CD4-positive, alpha-beta memory T cell (primary cell): ENCODE data around the gene SRP14. TPM values are rescaled to one million over a fixed set of nuclear protein-coding genes. Genes with fewer than 3 reads are reported as not detected.

Experiments
- CTCF ChIA-PET: fragments of 350-600 bp; sonication (Branson Sonifier 250); formaldehyde crosslinking; loops from one replicate; lab custom pipeline; 2021; ENCODE audit warnings: inconsistent platforms; ENCODE audit not compliant: partially characterized antibody; lab: Charles Lee
- POLR2A ChIA-PET: fragments of 350-600 bp; sonication (Branson Sonifier 250); formaldehyde crosslinking; loops from one replicate; lab custom pipeline; 2021; ENCODE audit not compliant: partially characterized antibody; lab: Charles Lee
- DNase-seq, 5 donors: peaks; one replicate each; pipeline versions ENCODE4 v3.0.0 to v3.0.0-alpha.2; 2020 to 2022; ENCODE audit warnings: mixed read lengths in 1 of 5
- H3K27ac ChIP-seq: one replicate; pipeline ENCODE4 v1.7.0; 2013; ENCODE audit warnings: low read depth, low read length
- H3K27me3 ChIP-seq: 2 replicates; pipeline ENCODE4 v1.7.0; 2013; ENCODE audit warnings: mild to moderate bottlenecking, low read length, moderate library complexity; ENCODE audit not compliant: insufficient read depth
- H3K36me3 ChIP-seq: 2 replicates; pipeline ENCODE4 v1.7.0; 2013; ENCODE audit warnings: mild to moderate bottlenecking, low read length, moderate library complexity; ENCODE audit not compliant: insufficient read depth
- H3K4me1 ChIP-seq: 2 replicates; pipeline ENCODE4 v1.7.0; 2013; ENCODE audit warnings: mild to moderate bottlenecking, low read length, moderate library complexity; ENCODE audit not compliant: insufficient read depth
- H3K4me3 ChIP-seq, 2 donors: one replicate each; pipeline ENCODE4 v1.7.0; 2013; ENCODE audit warnings: low read length in 2 of 2, mild to moderate bottlenecking in 1 of 2
- H3K9me3 ChIP-seq, 2 donors: one replicate each; pipeline ENCODE4 v1.7.0; 2013; ENCODE audit warnings: low read length in 2 of 2, control low read depth in 1 of 2; ENCODE audit not compliant: control insufficient read depth in 1 of 2
- H3K27ac Mint-ChIP-seq, 7 donors: one replicate each; pipeline ENCODE4 v1.8.0; 2020 to 2021; ENCODE audit warnings: mixed read lengths in 7 of 7, mild to moderate bottlenecking in 6 of 7, inconsistent platforms in 3 of 7, moderate library complexity in 3 of 7
- H3K27me3 Mint-ChIP-seq, 2 donors: one replicate each; pipeline ENCODE4 v1.8.0; 2020 to 2021; ENCODE audit warnings: mixed read lengths in 2 of 2
- H3K36me3 Mint-ChIP-seq, 2 donors: one replicate each; pipeline ENCODE4 v1.8.0; 2020 to 2021; ENCODE audit warnings: mixed read lengths in 2 of 2, inconsistent platforms in 1 of 2, mild to moderate bottlenecking in 1 of 2
- H3K4me1 Mint-ChIP-seq, 4 donors: one replicate each; pipeline ENCODE4 v1.8.0; 2020 to 2021; ENCODE audit warnings: mixed read lengths in 4 of 4, mild to moderate bottlenecking in 1 of 4
- H3K4me3 Mint-ChIP-seq, 8 donors: one replicate each; pipeline ENCODE4 v1.8.0; 2020 to 2021; ENCODE audit warnings: mixed read lengths in 8 of 8, mild to moderate bottlenecking in 7 of 8, moderate library complexity in 6 of 8, inconsistent platforms in 3 of 8
- H3K9me3 Mint-ChIP-seq, 8 donors: one replicate each; pipeline ENCODE4 v1.8.0; 2020 to 2021; ENCODE audit warnings: mixed read lengths in 8 of 8, mild to moderate bottlenecking in 5 of 8, inconsistent platforms in 3 of 8, moderate library complexity in 1 of 8
- intact Hi-C: fragments of 100-400 bp; cut with micrococcal nuclease; formaldehyde crosslinking; loops from one replicate; pipeline ENCODE4 v1.15.1; 2023
- polyA plus RNA-seq, 2 donors: library from polyadenylated mRNA; unstranded; fragments of 300-500 nt; fragmentation: Illumina TruSeq; gene quantifications; one replicate each; pipeline ENCODE4 v1.2.3, GENCODE V29; 2021
- total RNA-seq, 2 experiments: library from RNA; stranded (reverse); gene quantifications; one replicate each; pipeline ENCODE4 v1.2.3, GENCODE V29; 2021

SRP14 gene
- total and polyA plus RNA-seq, 4 experiments from 2014 or later: 118 to 1,035 (median 447) TPM

DNA sequence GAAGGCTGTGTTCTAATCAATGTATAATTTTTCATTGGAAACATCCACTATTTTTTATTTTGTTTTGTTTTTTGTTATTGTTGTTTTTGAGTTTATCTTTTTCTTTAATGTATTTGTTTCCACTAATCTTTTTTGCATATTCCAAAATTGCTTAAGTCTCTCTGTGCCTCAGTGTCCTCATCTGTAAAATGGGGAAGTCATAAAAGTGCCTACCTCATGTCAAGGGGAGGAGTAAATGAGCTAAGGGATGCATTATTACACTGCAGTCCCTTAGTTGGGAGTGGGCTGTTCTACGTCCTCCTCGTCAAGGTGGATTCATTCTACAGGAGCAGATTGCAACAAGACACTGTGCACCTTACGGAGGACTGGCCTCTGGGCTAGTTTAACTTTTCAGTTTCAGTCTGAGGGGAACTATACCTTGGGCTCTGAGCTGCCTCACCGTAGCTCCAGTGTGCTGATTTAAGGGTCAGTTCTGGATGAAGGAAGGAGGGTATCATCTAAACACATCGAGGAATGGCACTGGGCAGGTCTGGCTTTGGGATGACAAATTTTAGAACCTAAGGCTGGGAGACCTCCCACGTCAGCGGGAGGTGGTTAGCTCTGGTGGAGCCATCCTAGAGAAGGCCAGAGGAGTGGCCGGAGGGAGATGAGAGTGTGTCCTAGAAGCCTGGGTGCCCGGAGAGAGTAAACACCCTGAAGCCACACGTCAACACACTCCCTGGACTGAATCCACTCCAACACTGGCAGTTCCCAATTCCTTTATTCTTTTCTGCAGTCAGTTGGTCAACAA lies 5.1 kb upstream of the SRP14 start:
- POLR2A ChIA-PET: interaction anchor here (1.4 kb wide), 1 partner anchor 54 kb away, joined by 5 read pairs; no protein-coding TSS in a partner anchor
- CTCF ChIA-PET: interaction anchor here (0.8 to 6.4 kb wide), 8 partner anchors 8 to 293 kb away, joined by 3 to 43 read pairs (median 7); no protein-coding TSS in a partner anchor
- peaks cover under 1 to 3% of the 10 kb centered on the region in 2 donors for H3K36me3 Mint-ChIP-seq
- H3K4me1 Mint-ChIP-seq: peaks cover 36 to 60% (median 40%) of the 10 kb centered on the region in 4 donors
- H3K27ac Mint-ChIP-seq: peak overlapping the region in 1 of 7 donors; percentile 48
- Histone ChIP-seq H3K27ac (no peak overlapping the region), H3K27me3 (no peaks in the 10 kb centered on the region), H3K4me3 (no peak overlapping the region), H3K4me1 (peaks cover 48% of the 10 kb centered on the region), H3K9me3 (no peaks in the 10 kb centered on the region), H3K36me3 (no peaks in the 10 kb centered on the region)
- intact Hi-C loops: no loop called here
- no peak for DNase-seq
- no peaks in the 10 kb centered on the region for H3K27me3 Mint-ChIP-seq
- H3K4me3 Mint-ChIP-seq: peak overlapping the region in 1 of 8 donors; percentile 6
- H3K9me3 Mint-ChIP-seq: no peaks in the 10 kb centered on the region

- Mint-ChIP-seq H3K9me3 (no peaks in the 10 kb centered on the region), H3K36me3 (peaks cover 8 to 15% of the 10 kb centered on the region in 2 donors), H3K4me1 (peaks cover 30 to 59% (median 38%) of the 10 kb centered on the region in 4 donors), H3K27ac (peak overlapping the region in 1 of 7 donors; percentile 12), H3K27me3 (no peaks in the 10 kb centered on the region), H3K4me3 (peak overlapping the region in 1 of 8 donors; percentile 16)
- no peaks in the 10 kb centered on the region for H3K9me3 ChIP-seq
- intact Hi-C loops: no loop called here
- H3K36me3 ChIP-seq: peaks cover under 1% of the 10 kb centered on the region
- no peaks in the 10 kb centered on the region for H3K27me3 ChIP-seq
- no peak overlapping the region for H3K4me3 ChIP-seq
- H3K4me1 ChIP-seq: peaks cover 41% of the 10 kb centered on the region
- POLR2A ChIA-PET: no interaction called here
- DNase-seq: no peak
- CTCF ChIA-PET: interaction anchor here (0.9 to 2.6 kb wide), 6 partner anchors 8 to 256 kb away, joined by 3 to 26 read pairs (median 5); no protein-coding TSS in a partner anchor
- H3K27ac ChIP-seq: no peak overlapping the region
Measured at GRCh38 chr15:40042791-40043320, 3.9 kb upstream of the SRP14 start.

DNA sequence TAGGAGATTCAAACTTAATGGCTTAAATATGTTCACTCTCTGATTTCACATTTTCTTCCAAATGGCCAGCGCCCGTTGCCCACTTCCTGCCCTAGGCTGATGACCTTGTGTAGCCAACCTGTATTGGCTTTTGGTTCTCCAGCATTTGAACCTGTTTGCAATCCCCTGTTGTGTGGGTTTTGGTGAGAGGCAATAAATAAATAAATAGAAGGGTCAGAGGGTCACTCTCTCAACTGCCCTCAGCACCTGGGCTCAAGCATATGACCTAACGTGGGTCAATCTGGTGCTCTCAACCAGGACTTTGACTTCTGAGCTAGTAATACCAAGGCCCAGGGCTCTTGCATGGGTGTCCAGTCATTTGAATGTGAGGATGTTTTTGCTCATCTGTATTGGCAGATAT lies 1.8 kb upstream of the SRP14 start:
- H3K27ac ChIP-seq: no peak overlapping the region
- POLR2A ChIA-PET: interaction anchor here (1.0 to 6.2 kb wide), 5 partner anchors 8 to 233 kb away, joined by 3 to 48 read pairs (median 4); partner anchors contain the start of gene BMF

DNA sequence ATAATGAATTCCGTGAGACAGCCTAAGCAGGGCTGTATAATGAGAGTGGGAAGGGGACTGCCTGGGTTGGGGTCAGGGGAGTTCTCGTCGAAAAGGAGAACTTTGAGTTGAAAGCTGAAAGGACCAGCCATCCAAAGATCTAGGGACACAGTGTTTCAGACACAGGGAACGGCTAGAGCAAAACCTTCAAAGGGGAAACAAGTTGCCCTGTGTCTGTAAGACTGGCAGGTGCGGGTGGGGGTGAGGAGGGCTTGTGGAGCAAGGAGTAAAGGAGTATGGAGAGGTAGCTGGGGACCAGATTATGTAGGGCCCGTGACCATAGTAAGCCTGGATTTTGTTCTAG lies 1.3 kb upstream of the SRP14 start:
- CTCF ChIA-PET: interaction anchor here (0.6 to 7.5 kb wide), 9 partner anchors 8 to 239 kb away, joined by 3 to 47 read pairs (median 9); partner anchors contain the start of gene BUB1B
- peaks cover 26 to 54% (median 39%) of the 10 kb centered on the region in 4 donors for H3K4me1 Mint-ChIP-seq
- H3K27ac ChIP-seq: no peak overlapping the region
- peaks cover 31% of the 10 kb centered on the region for H3K4me1 ChIP-seq
- H3K27ac Mint-ChIP-seq: peak overlapping the region; percentile 76 to 92 (median 87)
- H3K27me3 ChIP-seq: no peaks in the 10 kb centered on the region
- intact Hi-C loops: no loop called here
- H3K9me3 Mint-ChIP-seq: no peaks in the 10 kb centered on the region
- H3K36me3 ChIP-seq: peaks cover 22% of the 10 kb centered on the region
- peaks cover 24 to 34% of the 10 kb centered on the region in 2 donors for H3K36me3 Mint-ChIP-seq
- H3K27me3 Mint-ChIP-seq: no peaks in the 10 kb centered on the region
- POLR2A ChIA-PET: interaction anchor here (1.0 to 6.2 kb wide), 5 partner anchors 8 to 268 kb away, joined by 3 to 48 read pairs (median 16); partner anchors contain the start of genes BMF and PLCB2
- H3K4me3 Mint-ChIP-seq: peak overlapping the region; percentile 66 to 84 (median 72)
- no peak for DNase-seq
- no peak overlapping the region for H3K4me3 ChIP-seq
- no peaks in the 10 kb centered on the region for H3K9me3 ChIP-seq

More for the DNA sequence above, 1.8 kb upstream of the SRP14 start:
- Mint-ChIP-seq H3K27ac (peak overlapping the region in 5 of 7 donors; percentile 13 to 92 (median 84)), H3K9me3 (no peaks in the 10 kb centered on the region), H3K4me3 (peak overlapping the region in 5 of 8 donors; percentile 6 to 79 (median 74)), H3K4me1 (peaks cover 29 to 59% (median 42%) of the 10 kb centered on the region in 4 donors), H3K36me3 (peaks cover 20 to 31% of the 10 kb centered on the region in 2 donors), H3K27me3 (no peaks in the 10 kb centered on the region)
- peaks cover 36% of the 10 kb centered on the region for H3K4me1 ChIP-seq
- no peak for DNase-seq
- H3K27me3 ChIP-seq: no peaks in the 10 kb centered on the region
- no peaks in the 10 kb centered on the region for H3K9me3 ChIP-seq
- intact Hi-C loops: no loop called here
- peaks cover 17% of the 10 kb centered on the region for H3K36me3 ChIP-seq
- CTCF ChIA-PET: interaction anchor here (0.6 to 7.5 kb wide), 7 partner anchors 7 to 239 kb away, joined by 3 to 47 read pairs (median 12); partner anchors contain the start of gene BUB1B
- no peak overlapping the region for H3K4me3 ChIP-seq

- peak overlapping the region; percentile 96 to 100 (median 99) for H3K4me3 Mint-ChIP-seq
- Histone ChIP-seq H3K27ac (peak overlapping the region; percentile 98), H3K27me3 (no peaks in the 10 kb centered on the region), H3K36me3 (peaks cover 34% of the 10 kb centered on the region), H3K4me1 (peaks cover 24% of the 10 kb centered on the region), H3K4me3 (peak overlapping the region; percentile 42 to 97), H3K9me3 (no peaks in the 10 kb centered on the region)
- peak in 1 of 5 donors; percentile 17 for DNase-seq
- no peaks in the 10 kb centered on the region for H3K27me3 Mint-ChIP-seq
- ChIA-PET POLR2A (interaction anchor here (0.7 to 6.2 kb wide), 6 partner anchors 10 to 453 kb away, joined by 3 to 48 read pairs (median 10); partner anchors contain the start of genes BMF and PLCB2), CTCF (interaction anchor here (0.9 to 7.5 kb wide), 4 partner anchors 10 to 236 kb away, joined by 3 to 47 read pairs (median 32); no protein-coding TSS in a partner anchor)
- peak overlapping the region; percentile 87 to 99 (median 98) for H3K27ac Mint-ChIP-seq
- peaks cover 22 to 49% (median 33%) of the 10 kb centered on the region in 4 donors for H3K4me1 Mint-ChIP-seq
- H3K36me3 Mint-ChIP-seq: peaks cover 24 to 47% of the 10 kb centered on the region in 2 donors
- intact Hi-C loops: loop anchor here (2.0 kb wide), 2 partner anchors 71 to 103 kb away; partner anchors contain the start of genes BMF and EIF2AK4
- H3K9me3 Mint-ChIP-seq: peaks cover 0 to 2% (median 0%) of the 10 kb centered on the region in 8 donors
Measured at GRCh38 chr15:40038275-40038637, 725 bp downstream of the SRP14 start.

DNA sequence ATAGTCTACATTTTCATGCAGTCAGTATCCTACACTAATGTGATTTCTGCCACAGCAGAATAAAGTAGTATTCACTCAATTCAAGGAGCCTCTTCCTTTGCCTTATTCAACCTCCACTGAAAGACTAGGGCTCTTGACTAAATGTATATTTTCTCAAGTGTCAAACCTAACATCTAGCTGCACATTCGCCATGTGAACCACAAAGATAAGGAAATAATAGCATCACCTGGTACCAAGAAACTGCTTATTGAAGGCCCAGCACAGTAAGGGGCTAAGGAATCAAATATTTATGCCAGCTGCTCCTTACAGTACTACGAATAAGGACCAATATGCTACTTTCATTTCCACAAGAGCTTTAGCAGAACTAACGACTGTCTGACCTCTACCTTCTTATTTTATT lies 1.3 kb downstream of the SRP14 start:
- H3K9me3 Mint-ChIP-seq: peaks cover 0 to 2% (median 0%) of the 10 kb centered on the region in 8 donors
- H3K27ac Mint-ChIP-seq: peak overlapping the region; percentile 87 to 99 (median 98)
- no peak for DNase-seq
- no peaks in the 10 kb centered on the region for H3K9me3 ChIP-seq
- ChIA-PET CTCF (interaction anchor here (0.9 to 7.5 kb wide), 7 partner anchors 8 to 301 kb away, joined by 3 to 47 read pairs (median 5); partner anchors contain the start of gene BMF), POLR2A (interaction anchor here (0.7 to 6.2 kb wide), 3 partner anchors 11 to 453 kb away, joined by 4 to 48 read pairs (median 28); partner anchors contain the start of gene BMF)
- H3K36me3 ChIP-seq: peaks cover 38% of the 10 kb centered on the region
- H3K27me3 ChIP-seq: no peaks in the 10 kb centered on the region
- H3K27ac ChIP-seq: peak overlapping the region; percentile 98
- peaks cover 24% of the 10 kb centered on the region for H3K4me1 ChIP-seq
- H3K4me1 Mint-ChIP-seq: peaks cover 22 to 49% (median 33%) of the 10 kb centered on the region in 4 donors
- no peaks in the 10 kb centered on the region for H3K27me3 Mint-ChIP-seq
- peaks cover 28 to 51% of the 10 kb centered on the region in 2 donors for H3K36me3 Mint-ChIP-seq
- intact Hi-C loops: loop anchor here (2.0 kb wide), 2 partner anchors 71 to 103 kb away; partner anchors contain the start of genes BMF and EIF2AK4
- H3K4me3 ChIP-seq: peak overlapping the region; percentile 42 to 97
- H3K4me3 Mint-ChIP-seq: peak overlapping the region; percentile 96 to 100 (median 99)
